ENCODE measurements around the gene PPY.
"Not testable (repeated sequence)": the region's sequence is repeated elsewhere in the genome, so short reads cannot be mapped to it uniquely, and the experiment has no call there.

Gene PPY

GRCh38 chr17:43962479-43962878, 20.2 kb upstream of the PPY start:
- no peak for DNase-seq

GRCh38 chr17:43961954-43962353, 19.7 kb upstream of the PPY start:
- no peak for DNase-seq

- DNase-seq: not testable (repeated sequence)
Observed at GRCh38 chr17:43961292-43961691, 19.0 kb upstream of the PPY start.

GRCh38 chr17:43958748-43959352, 16.6 kb upstream of the PPY start:
- no peak for DNase-seq

- no peak for DNase-seq
Observed at GRCh38 chr17:43956222-43956621, 13.9 kb upstream of the PPY start.

- no peak for DNase-seq
Observed at GRCh38 chr17:43953746-43954145, 11.5 kb upstream of the PPY start, which contains the start of gene PYY. TSS of gene PYY (minus strand) at chr17:43953940. CDS start at chr17:43953483, 457 bp downstream.

- DNase-seq: no peak
Observed at GRCh38 chr17:43952724-43953666, 10.7 kb upstream of the PPY start.

GRCh38 chr17:43952351-43952723, 10.1 kb upstream of the PPY start:
- DNase-seq: no peak

GRCh38 chr17:43951750-43952149, 9.5 kb upstream of the PPY start:
- no peak for DNase-seq

- no peak for DNase-seq
Observed at GRCh38 chr17:43950554-43950953, 8.3 kb upstream of the PPY start.

GRCh38 chr17:43949781-43950180, 7.5 kb upstream of the PPY start:
- DNase-seq: no peak

- DNase-seq: no peak
Observed at GRCh38 chr17:43946781-43947180, 4.5 kb upstream of the PPY start.

- DNase-seq: no peak
Observed at GRCh38 chr17:43945074-43945829, 3.0 kb upstream of the PPY start.

GRCh38 chr17:43940630-43941029, 1.6 kb downstream of the PPY start:
- no peak for DNase-seq

GRCh38 chr17:43939886-43940285, 2.4 kb downstream of the PPY start:
- DNase-seq: no peak

GRCh38 chr17:43939452-43939851, 2.8 kb downstream of the PPY start:
- DNase-seq: not testable (repeated sequence)

- DNase-seq: no peak
Observed at GRCh38 chr17:43938838-43939182, 3.5 kb downstream of the PPY start.

GRCh38 chr17:43936434-43936833, 5.8 kb downstream of the PPY start:
- no peak for DNase-seq

GRCh38 chr17:43935926-43936261, 6.4 kb downstream of the PPY start:
- DNase-seq: no peak

- DNase-seq: no peak
Observed at GRCh38 chr17:43935204-43935925, 6.9 kb downstream of the PPY start.

- no peak for DNase-seq
Observed at GRCh38 chr17:43932923-43933322, 9.4 kb downstream of the PPY start.

- DNase-seq: no peak
Observed at GRCh38 chr17:43932357-43932756, 9.9 kb downstream of the PPY start.

GRCh38 chr17:43931062-43931571, 11.2 kb downstream of the PPY start:
- DNase-seq: no peak

Measured in NCI-H2081 treated with DMSO at 0.1 percent for 48 hours (cell line).